ENCODE data around the gene CLNK.
A peak's percentile ranks its signal among the peaks of the same experiment; 100 is the strongest.
"Not testable (repeated sequence)": the region's sequence is repeated elsewhere in the genome, so short reads cannot be mapped to it uniquely, and the experiment has no call there.

The CLNK gene

GRCh38 chr4:10620935-10621488 is 63.6 kb downstream of the CLNK start:
- FAIRE-seq (no peak), DNase-seq (ENCODE audit: extremely low spot score, insufficient read length, low read depth) (no peak)

- DNase-seq (ENCODE audit: extremely low spot score, insufficient read length, low read depth) (no peak), FAIRE-seq (no peak)
These were observed 64.7 kb downstream of the CLNK start for GRCh38 chr4:10619855-10620254.

GRCh38 chr4:10619220-10619619 is 65.3 kb downstream of the CLNK start:
- FAIRE-seq: no peak
- no peak for DNase-seq (ENCODE audit: extremely low spot score, insufficient read length, low read depth)

GRCh38 chr4:10614926-10615325 is 69.6 kb downstream of the CLNK start:
- DNase-seq (ENCODE audit: extremely low spot score, insufficient read length, low read depth); FAIRE-seq: not testable (repeated sequence)

- no peak for FAIRE-seq
These were observed 70.6 kb downstream of the CLNK start for GRCh38 chr4:10613926-10614478.

GRCh38 chr4:10612476-10612875 is 72.1 kb downstream of the CLNK start:
- DNase-seq (ENCODE audit: extremely low spot score, insufficient read length, low read depth): no peak
- FAIRE-seq: no peak

More at GRCh38 chr4:10613926-10614478, 70.6 kb downstream of the CLNK start:
- DNase-seq (ENCODE audit: extremely low spot score, insufficient read length, low read depth): no peak

GRCh38 chr4:10611673-10612072 is 72.9 kb downstream of the CLNK start:
- DNase-seq (ENCODE audit: extremely low spot score, insufficient read length, low read depth): no peak

GRCh38 chr4:10608501-10609219 is 75.9 kb downstream of the CLNK start:
- FAIRE-seq: no peak
- no peak for DNase-seq (ENCODE audit: extremely low spot score, insufficient read length, low read depth)

More at GRCh38 chr4:10611673-10612072, 72.9 kb downstream of the CLNK start:
- FAIRE-seq: no peak

- FAIRE-seq: no peak
- no peak for DNase-seq (ENCODE audit: extremely low spot score, insufficient read length, low read depth)
These were observed 77.4 kb downstream of the CLNK start for GRCh38 chr4:10607206-10607605.

- DNase-seq (ENCODE audit: extremely low spot score, insufficient read length, low read depth) (no peak), FAIRE-seq (no peak)
These were observed 77.9 kb downstream of the CLNK start for GRCh38 chr4:10606483-10607155.

- no peak for DNase-seq (ENCODE audit: extremely low spot score, insufficient read length, low read depth)
- no peak for FAIRE-seq
These were observed 78.7 kb downstream of the CLNK start for GRCh38 chr4:10605746-10606482.

GRCh38 chr4:10605031-10605430 is 79.5 kb downstream of the CLNK start:
- DNase-seq (ENCODE audit: extremely low spot score, insufficient read length, low read depth) (no peak), FAIRE-seq (no peak)

GRCh38 chr4:10599574-10599973 is 85.0 kb downstream of the CLNK start:
- FAIRE-seq (peak; percentile 29), DNase-seq (ENCODE audit: extremely low spot score, insufficient read length, low read depth) (no peak)

- FAIRE-seq (peak; percentile 29), DNase-seq (ENCODE audit: extremely low spot score, insufficient read length, low read depth) (no peak)
These were observed 85.7 kb downstream of the CLNK start for GRCh38 chr4:10598829-10599228.

- FAIRE-seq (no peak), DNase-seq (ENCODE audit: extremely low spot score, insufficient read length, low read depth) (no peak)
These were observed 87.8 kb downstream of the CLNK start for GRCh38 chr4:10596586-10597290.

- DNase-seq (ENCODE audit: extremely low spot score, insufficient read length, low read depth): no peak
- no peak for FAIRE-seq
These were observed 91.4 kb downstream of the CLNK start for GRCh38 chr4:10593130-10593529.

- no peak for DNase-seq (ENCODE audit: extremely low spot score, insufficient read length, low read depth)
- FAIRE-seq: no peak
These were observed 93.7 kb downstream of the CLNK start for GRCh38 chr4:10590896-10591295.

GRCh38 chr4:10589799-10590198 is 94.8 kb downstream of the CLNK start:
- FAIRE-seq: no peak
- DNase-seq (ENCODE audit: extremely low spot score, insufficient read length, low read depth): no peak

GRCh38 chr4:10589321-10589720 is 95.2 kb downstream of the CLNK start:
- no peak for FAIRE-seq

GRCh38 chr4:10587697-10588096 is 96.9 kb downstream of the CLNK start:
- FAIRE-seq (no peak), DNase-seq (ENCODE audit: extremely low spot score, insufficient read length, low read depth) (no peak)

More at GRCh38 chr4:10589321-10589720, 95.2 kb downstream of the CLNK start:
- no peak for DNase-seq (ENCODE audit: extremely low spot score, insufficient read length, low read depth)

Data from GM18507 (cell line).